NCI-H2196 treated with DMSO at 0.1 percent for 48 hours (cell line): ENCODE results near the gene SPNS3.

Experiments
- DNase-seq: peaks from one replicate; lab custom pipeline; 2025; ENCODE audit not compliant: unreplicated experiment; lab: John Stamatoyannopoulos, UW

Gene SPNS3

DNA sequence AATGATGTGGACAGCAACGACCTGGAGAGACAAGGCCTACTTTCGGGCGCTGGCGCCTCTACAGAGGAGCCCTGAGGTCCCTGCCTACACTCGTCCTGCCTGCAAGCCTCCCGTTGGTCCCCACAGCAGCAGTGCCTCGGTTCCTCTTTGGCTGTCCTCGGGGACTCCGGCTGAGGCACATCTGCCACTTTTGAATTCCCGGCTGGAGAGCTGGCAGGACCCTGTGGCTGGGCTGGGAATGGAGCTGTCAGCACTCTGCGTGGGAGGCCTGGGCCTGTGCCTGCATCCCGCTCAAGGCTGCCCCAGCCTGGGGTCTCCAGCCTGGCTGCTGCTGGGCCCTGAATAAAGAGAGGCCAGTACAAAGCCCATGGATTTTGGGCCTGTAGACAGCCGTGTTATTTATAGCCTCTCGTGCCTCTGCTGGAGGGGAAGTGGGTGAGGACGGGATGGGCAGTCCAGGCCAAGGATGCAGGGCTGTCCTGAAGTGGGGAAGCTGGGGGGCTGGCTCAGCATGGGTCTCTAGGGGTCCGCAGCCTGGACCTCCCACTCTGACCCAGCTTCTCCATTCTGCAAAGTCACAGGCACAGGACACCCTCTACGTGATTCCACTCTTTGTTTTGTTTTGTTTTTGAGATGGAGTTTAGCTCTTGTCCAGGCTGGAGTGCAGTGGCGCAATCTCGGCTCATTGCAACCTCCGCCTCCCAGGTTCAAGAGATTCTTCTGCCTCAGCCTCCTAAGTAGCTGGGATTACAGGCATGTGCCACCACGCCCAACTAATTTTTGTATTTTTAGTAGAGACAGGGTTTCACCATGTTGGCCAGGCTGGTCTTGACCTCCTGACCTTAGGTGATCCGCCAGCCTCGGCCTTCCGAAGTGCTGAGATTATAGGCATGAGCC, 54.3 kb downstream of the SPNS3 start:
- no peak for DNase-seq

DNA sequence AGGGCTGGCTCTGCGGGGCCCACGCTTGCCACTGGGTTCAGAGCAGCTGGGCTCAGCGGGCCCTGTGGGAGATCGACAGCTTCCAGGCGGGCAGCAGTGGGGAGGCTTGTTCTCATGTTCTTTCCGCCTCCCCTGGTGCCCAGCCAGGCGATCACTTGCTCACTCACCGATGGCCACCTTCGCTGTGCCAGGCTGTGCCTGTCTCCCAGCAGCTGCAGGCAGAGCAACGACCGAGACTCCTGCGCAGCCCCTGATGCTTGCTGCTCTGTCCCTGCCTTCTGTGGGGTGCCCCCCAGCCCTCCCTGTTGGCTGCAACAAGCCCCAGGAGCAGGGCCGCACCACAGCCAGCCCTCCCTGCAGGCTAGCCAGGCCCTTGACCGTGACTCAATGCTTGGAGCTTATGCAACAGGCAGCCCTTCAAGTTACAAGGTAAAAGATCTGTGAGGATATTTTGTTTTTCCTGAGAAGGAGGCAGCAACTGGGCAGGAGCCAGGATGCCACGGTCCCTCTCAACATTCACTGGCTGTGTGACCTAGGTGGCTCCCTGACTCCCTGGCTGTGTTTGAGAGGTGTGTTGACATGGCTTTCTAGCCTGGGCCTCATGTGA, 55.4 kb downstream of the SPNS3 start:
- no peak for DNase-seq

DNA sequence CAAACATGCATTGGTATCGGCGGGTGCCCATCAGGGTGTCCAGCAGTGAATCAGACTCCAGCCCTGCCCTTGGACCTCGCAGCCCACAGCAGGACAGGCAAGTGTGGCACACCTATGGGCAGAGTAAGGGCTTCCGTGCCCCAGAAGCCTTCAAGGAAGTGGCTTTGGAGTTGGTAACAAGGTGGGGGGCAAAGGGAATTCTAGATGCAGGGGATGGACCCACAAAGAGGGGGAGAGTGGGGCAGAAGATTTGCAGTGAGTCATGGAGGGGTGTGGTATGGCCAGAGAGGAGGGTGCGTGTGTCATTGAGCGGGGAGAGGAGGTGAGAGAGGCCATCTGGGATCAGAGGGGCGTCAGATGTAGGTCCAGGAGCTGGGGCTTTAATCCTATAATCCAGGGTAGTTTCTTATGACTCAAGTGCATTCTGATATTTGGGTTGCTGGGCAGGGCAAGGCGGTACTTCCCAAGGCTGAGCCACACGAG, 56.4 kb downstream of the SPNS3 start:
- no peak for DNase-seq

DNA sequence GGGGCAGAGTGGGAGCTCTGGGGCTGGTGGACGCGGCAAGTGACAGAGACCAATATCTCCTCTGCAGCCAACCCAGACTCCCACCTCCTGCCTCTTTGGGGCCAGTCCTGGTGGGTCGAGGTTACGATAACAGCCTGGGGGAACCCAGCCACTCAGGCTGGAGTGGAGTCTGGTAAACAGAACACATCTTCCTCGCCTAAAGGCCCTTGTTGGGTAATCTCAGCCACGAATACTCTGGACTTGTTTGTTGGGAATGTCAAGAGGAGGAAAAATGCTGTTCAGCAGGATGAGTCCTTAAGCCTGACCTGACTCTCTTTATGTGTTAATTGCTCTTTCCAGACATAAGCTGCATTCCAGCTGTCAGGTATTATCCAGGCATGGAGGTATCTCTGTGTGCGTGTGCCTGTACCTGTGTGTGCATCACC, 56.9 kb downstream of the SPNS3 start:
- no peak for DNase-seq

DNA sequence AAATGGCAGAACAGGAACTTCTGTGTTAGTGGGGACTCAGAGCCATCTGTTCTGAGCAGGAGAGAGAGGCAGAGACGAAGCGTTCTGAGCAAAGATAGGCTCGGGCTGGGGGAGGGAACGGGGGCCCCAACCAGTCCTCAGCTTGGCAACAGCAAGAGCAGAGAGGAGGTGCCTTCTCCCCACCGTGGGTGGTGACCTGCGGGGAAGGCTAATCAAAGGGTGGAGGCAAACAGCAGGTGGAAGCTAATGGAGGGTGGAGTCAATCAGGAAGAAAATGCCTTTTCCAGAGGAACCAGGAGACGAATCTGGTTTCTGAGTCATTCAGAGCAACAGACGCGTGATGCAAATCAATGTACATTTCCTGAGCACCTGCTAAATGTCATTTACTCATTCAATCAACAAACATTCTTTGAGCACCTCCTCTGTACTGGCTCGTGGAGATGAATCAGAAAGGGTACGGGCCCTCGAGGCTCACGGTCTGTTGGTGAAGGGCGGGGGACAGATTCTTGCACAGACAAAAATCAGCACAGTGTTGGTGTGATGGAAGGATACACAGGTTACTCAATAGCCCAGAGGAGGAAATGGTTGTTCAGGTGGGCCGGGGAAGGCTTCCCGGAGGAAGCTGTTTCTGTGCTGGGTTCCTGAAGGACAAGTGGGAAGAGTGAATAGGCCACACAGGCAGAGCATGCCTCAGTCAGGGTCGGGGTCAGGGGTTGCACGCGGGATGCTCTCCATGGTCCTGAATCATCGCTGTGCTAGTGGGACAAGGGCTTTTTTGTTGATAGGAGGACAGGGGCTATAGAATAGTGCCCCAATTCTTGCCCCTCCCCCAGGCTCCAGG, 59.2 kb downstream of the SPNS3 start:
- no peak for DNase-seq

DNA sequence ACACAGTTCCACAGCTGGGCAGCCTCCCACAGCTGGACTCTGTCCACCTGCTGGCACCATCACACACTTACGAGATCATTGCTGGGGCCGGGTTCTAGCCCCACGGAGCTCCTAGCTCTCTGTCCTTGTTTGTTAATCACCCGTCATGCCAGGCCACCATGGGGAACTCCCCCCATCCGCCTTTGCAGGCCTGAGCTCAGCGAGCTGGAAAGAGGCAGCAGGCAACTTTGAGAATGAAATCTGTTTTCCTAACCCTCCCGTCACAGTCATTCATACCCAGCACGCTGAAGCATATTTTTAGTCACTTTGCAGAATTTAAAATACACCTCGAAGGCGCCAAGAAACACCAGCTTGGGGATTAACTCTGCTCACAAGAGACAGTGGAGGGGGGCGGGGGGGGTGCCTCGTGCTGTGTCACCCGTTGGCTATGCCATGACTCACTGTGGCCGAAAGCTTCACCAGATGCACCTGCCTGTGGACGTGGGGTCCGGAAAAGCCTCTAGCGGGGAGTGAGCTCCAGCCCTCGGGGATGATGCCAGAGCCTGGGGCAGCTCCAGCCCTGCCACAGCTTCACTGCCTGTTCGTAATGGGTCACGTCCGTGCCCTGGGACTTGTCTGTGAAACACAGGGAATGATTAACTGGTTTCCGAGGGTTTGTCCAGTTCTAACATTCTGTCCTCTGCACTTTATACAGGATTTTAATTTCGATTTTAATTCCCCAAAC, 63.5 kb downstream of the SPNS3 start:
- no peak for DNase-seq

DNA sequence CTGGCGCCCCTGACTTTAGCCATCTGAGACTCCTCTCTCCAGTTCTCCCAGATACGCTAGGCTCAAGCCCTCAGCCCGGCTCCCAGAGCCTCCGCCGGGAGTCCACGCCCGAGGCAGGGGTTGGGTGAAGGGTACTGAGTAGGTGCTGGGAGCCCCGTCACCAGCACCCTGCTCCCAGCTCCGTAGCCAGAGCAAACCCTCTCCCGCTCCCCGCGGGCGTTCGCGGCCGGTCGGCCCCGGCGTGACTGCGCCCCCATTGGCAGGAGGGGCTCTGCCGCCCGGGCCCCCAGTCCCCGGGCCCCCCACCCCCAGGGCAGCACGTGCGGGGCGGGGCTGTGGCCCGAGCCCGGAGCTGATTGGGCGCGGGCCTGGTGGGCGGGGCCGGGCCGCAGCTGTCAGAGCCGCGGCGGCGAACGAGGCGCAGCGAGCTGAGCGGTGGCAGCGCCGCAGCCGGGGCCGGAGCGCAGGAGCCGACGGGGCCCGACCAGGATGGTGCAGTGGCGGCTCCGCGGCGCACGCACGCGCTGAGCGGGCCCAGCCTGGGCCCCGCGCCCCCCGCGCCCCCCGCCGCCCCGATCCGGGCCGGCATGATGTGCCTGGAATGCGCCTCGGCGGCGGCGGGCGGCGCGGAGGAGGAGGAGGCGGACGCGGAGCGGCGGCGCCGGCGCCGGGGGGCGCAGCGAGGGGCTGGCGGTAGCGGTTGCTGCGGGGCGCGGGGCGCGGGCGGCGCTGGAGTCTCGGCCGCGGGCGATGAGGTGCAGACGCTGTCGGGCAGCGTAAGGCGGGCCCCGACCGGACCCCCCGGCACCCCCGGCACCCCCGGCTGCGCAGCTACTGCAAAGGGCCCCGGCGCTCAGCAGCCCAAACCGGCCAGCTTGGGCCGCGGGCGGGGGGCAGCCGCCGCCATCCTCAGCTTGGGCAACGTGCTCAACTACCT, 65.0 kb downstream of the SPNS3 start, which contains the start of gene SPNS2:
TSS of gene SPNS2 (plus strand) at position 421 of the 937 bp plus-strand sequence. CDS start at position 588, 167 bp downstream.
- peak; percentile 22 for DNase-seq

DNA sequence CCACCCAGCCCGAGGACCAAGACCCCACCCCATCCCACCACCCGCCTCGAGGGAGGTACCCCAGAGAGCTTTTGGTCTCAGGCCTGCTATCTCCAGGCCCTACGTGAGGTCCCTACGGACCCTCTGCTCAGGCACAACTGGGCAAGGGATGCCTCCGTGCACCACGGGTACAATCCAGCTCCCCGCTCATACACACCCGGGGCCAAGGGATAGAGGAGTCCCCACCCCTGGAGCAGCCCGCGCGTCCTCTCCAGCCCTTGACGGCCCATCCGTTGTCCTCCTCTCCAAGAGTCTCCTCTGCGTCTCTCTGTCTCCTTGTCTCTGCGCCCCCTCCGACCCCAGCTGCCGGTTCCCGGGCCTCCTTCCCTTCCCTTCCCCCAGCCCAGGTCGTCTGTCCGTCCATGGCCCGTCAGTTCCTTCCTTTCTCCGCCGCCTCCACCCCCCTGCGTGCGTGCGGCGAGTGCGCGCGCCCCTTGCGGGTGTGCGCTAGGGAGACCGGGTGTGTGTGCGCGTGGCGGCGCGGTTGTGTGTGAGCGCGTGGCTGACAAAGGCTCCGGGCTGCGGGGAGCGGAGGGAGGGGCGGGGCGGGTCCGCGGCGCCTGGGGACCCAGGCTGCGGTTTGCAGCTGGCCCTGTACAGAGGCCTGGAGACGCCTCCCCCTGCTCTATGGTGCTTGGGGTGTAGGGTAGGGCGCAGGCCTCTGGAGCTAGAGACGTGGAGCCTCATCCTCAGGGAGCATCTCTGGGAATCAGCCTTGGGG, 65.9 kb downstream of the SPNS3 start:
- DNase-seq, result no peak

DNA sequence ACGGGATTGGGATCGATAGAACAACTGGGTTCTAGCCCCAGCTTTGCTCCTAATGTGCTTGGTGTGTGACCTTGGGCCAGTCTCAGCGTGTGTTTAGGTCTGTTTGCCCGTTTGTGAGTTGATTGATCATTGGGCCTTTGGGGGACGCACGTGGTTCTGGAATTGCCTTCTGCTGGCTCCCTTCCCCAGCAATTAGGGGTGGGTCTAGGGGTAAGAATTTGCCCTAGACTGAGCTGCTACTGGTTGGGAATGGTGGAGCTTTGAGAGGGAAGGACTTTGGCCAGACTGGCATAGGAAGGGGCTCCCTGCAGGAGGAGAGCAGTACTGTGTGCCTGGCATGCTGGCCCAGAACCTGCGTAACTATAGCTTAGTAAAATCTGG, 66.4 kb downstream of the SPNS3 start:
- DNase-seq, result no peak

DNA sequence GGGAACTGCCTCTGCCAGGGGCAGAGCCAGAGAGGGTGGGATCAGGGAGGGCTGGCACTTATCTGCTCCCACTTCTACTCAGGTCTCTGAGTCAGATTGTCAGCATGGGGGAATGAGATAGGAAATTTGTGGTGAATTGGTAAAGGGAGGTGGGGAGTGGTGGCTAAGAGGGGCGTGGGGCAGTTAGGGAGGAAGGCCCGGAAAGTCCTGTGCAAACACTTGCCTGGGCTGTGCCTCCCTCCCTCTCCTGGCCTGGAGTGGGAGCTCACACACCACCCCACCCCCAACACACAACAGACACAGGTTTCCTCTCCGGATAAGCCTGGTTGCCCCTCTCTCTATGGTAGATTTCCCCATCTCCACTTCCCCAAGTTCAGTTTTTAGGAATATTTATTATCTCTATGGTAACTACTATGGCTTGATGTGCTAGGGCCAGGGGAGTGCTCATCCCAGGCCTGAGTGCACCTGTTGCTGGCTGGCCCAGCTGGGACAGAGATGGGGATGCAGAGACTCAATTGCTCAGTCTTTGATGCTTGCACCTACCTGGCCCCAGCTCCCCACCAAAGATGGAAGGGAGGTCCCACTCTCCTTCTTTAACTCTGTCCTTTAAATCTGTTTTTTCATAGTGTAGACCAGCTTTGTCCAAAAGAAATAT, 67.7 kb downstream of the SPNS3 start:
- no peak for DNase-seq

DNA sequence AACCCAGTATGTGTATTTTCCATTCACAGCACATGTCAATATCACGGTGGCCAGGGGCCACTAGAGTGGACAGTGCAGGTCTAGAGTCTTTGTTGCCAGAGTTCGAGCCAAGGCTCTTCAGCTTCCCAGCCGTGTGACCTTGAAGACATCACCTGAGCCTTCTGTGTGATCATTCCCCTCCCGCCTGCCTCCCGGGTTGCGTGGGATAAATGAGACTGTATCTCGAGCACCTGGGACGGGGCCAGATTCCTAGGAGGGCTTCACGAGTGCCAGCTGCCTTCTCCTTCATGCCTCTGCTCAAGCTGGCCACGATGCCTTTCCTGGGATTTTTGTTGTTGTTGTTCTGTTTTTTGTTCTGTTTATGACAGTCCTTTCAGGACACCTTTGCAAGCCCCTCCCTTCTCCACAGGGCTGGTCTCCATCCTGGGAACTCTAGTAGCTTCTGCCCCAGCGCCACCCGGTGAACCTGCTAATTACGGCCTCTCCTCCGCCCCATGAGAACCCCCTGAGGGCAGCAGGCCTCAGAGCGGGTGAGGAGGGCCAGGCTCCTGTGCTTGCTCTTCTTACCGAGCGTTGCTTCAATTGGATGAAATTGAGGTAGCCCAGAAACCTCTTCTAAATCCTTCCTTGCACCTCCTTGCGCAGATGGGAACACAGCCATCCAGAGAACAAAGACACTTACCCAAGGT, 68.9 kb downstream of the SPNS3 start:
- DNase-seq, result no peak

DNA sequence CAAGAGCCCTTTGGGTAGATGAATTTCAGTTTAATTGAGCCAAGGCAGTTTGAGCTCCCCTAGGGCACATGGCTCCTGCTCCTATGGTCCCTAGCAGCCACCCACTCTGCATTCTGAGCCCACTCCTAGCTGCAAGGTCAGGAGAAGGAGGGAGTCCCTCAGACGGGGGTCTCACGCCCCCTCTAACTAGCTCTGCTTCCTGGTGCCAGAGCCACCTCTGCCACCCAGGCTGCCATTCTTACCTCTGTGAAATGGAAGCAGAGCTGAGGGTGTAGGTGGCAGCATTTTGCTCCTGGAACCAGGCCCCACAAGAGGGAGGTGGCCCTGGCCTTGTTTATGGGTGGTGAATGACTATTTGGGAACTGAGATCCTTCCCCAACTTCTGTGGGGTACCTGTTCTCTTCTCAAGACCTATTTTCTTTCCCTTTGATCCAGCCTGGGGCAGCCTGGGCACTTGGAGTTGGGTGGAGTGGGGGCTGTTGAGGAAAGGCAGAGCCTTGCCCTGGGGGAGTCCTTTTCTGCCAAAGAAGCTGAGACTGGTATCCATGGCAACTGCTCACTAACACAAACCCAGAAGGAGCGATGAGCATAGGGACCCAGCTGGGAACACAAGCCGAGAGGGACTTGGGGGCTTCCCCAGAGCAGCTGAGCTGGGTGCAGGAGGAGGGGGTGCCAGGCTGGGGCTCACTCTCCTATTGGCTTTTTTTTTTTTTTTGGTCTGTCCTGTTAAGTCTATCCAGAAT, 69.7 kb downstream of the SPNS3 start:
- DNase-seq, result no peak

DNA sequence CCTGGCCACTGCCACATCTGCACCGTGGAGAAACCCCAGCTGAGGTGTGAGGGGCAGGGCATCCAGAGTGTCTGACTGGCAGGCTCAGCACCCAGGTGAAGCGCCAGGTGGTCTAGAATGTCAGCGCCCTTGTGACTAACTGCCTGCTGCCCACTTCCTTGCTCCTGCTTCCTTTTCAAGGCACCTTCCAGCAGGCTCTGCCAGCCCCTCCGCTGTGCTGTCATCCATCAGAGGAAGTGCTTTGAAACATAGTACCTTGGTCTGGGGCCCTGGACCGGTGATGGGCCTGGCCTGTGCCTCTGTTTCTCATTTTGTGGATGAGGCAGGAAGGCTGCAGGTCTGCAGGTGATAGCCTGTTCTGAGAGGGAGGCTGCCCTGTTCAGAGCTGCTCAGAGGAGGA, 70.4 kb downstream of the SPNS3 start:
- no peak for DNase-seq

DNA sequence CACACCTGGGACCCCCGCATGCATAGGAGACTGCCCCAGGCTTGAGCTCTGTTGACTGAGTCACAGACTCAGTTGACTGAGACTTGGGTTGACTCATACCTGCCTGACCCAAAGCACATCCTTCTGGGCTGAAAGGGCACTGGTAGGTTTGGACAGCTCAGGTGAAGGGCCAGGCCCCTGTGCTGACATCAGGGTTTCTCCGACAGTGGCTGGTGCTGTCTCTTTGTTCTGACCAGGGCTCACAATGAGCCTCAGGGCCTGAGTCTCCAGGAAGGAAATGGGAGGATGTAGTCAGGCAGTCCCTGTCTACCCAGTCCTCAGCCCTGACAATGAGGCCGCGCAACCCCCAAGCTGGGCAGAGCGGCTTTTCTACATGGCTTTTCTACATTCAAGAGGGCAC, 71.4 kb downstream of the SPNS3 start:
- DNase-seq, result no peak

DNA sequence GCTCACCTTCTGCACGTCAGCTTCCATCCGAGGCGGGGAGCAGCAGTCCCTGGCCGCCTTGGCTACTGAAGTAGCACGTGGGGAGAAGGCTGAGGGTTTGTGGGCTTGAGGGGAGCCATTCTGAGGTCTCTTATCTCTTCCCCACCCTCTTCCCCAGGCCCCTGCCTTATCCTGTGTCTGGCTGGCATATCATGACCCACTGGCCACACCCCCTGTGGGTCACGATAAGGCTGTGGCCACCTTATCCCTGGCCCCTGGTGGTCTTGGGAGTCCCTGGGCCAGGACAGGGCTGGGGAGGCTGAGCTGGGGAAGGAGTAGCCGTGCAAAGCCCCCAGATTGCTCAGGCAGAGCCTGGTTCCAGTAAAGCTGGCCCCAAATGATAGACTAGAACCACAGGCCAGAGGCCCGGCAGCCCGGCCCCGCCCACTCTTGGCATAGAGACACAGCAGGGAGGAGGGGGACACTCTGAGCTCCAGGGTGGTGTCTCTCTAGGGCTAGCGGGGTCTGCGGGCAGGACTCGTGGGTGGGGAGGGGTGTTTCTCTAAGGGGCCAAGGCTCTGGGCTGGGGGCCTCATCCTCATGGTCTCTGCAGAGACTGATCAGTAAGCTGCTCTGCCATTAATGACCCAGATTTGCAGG, 72.6 kb downstream of the SPNS3 start:
- DNase-seq, result no peak

DNA sequence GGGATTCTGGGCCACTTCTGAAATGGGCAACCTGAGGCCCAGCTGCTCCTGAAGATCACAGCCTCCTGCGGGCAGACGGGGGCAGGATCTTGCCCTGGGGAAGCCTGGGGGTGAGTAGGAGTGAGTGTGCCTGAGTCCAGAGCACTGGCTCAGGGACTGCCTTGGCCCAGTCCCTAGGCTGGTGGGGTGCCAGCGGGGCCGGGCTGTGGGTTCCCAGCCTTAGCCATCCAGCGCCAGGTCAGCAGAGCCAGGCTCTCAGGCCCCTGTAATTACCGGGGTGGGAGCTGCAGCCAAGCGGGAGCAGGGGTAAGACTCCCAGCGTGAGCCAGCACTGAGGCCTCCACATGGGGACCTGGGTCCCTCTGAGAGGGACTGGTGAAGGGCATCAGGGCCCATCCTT, 73.2 kb downstream of the SPNS3 start:
- no peak for DNase-seq
